Activated CD4-positive, alpha-beta T cell treated with anti-CD3 and anti-CD28 coated beads, Interleukin-2, amount 10 ng/mL, durations not matched to agents 7 days and 5 days (primary cell): Measurements from ENCODE around the gene DOCK11. TPM values are rescaled to one million over a fixed set of nuclear protein-coding genes. Genes with fewer than 3 reads are reported as not detected.

Experiments used
- CTCF ChIA-PET: fragments of 350-600 bp; sonication (Branson Sonifier 250); formaldehyde crosslinking; loops from one replicate; lab custom pipeline; 2021; ENCODE audit warnings: antibody characterized with exemption; lab: Charles Lee
- POLR2A ChIA-PET: fragments of 350-600 bp; sonication (Branson Sonifier 250); formaldehyde crosslinking; loops from one replicate; lab custom pipeline; 2021; ENCODE audit warnings: antibody characterized with exemption; lab: Charles Lee
- DNase-seq: peaks from one replicate; pipeline ENCODE4 v3.0.0-alpha.2; 2020
- H3K27ac Mint-ChIP-seq: one replicate; pipeline ENCODE4 v1.8.0; 2021; ENCODE audit warnings: mild to moderate bottlenecking, moderate library complexity, mixed read lengths
- H3K27me3 Mint-ChIP-seq: one replicate; pipeline ENCODE4 v1.8.0; 2021; ENCODE audit warnings: mixed read lengths
- H3K36me3 Mint-ChIP-seq: one replicate; pipeline ENCODE4 v1.8.0; 2021; ENCODE audit warnings: low read depth, mixed read lengths
- H3K4me1 Mint-ChIP-seq: one replicate; pipeline ENCODE4 v1.8.0; 2021; ENCODE audit warnings: mixed read lengths
- H3K4me3 Mint-ChIP-seq: one replicate; pipeline ENCODE4 v1.8.0; 2021; ENCODE audit warnings: mild to moderate bottlenecking, moderate library complexity, mixed read lengths
- H3K9me3 Mint-ChIP-seq: one replicate; pipeline ENCODE4 v1.8.0; 2021; ENCODE audit warnings: mixed read lengths
- total RNA-seq, 2 experiments: library from RNA; stranded (reverse); gene quantifications; one replicate each; pipeline ENCODE4 v1.2.3, GENCODE V29; 2021

The DOCK11 gene
- total RNA-seq, 2 experiments from 2014 or later, result 76.6 to 77.8 TPM

- H3K27ac Mint-ChIP-seq, result no peak overlapping the region
- no peaks in the 10 kb centered on the region for H3K4me1 Mint-ChIP-seq
- H3K36me3 Mint-ChIP-seq, result peaks cover 40% of the 10 kb centered on the region
- no peaks in the 10 kb centered on the region for H3K9me3 Mint-ChIP-seq
- H3K27me3 Mint-ChIP-seq, result no peaks in the 10 kb centered on the region
- no peak for DNase-seq
- no peak overlapping the region for H3K4me3 Mint-ChIP-seq
- ChIA-PET CTCF (no interaction called here), POLR2A (no interaction called here)
These were observed 136.0 kb downstream of the DOCK11 start for GRCh38 chrX:118631586-118631985.

- DNase-seq, result no peak
- H3K27me3 Mint-ChIP-seq, result no peaks in the 10 kb centered on the region
- H3K27ac Mint-ChIP-seq, result no peak overlapping the region
- CTCF ChIA-PET, result no interaction called here
- H3K36me3 Mint-ChIP-seq, result peaks cover 37% of the 10 kb centered on the region
- no peaks in the 10 kb centered on the region for H3K4me1 Mint-ChIP-seq
- no peak overlapping the region for H3K4me3 Mint-ChIP-seq
- POLR2A ChIA-PET, result no interaction called here
- no peaks in the 10 kb centered on the region for H3K9me3 Mint-ChIP-seq
These were observed 137.2 kb downstream of the DOCK11 start for GRCh38 chrX:118632862-118633261.

DNA sequence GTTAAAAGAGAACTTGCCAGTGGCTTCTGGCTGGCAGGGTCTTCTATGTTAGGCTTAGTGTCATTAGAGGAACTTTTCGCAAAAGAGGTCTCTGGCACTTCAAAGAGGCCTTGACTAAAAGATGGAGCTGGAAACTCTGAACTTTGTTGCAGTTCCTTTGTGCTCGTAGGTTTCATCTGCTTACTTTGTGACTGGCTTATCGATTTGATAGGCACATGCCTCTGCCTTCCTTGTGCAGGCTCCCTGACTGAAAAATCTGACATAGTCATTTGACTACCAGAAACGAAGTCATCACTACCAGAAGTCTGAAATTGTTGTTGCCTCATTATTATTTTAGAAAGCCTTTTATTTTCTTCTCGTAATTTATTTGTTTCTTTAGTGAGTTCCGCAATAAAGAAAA lies 137.9 kb downstream of the DOCK11 start:
- H3K4me3 Mint-ChIP-seq, result no peak overlapping the region
- no peaks in the 10 kb centered on the region for H3K27me3 Mint-ChIP-seq
- ChIA-PET POLR2A (no interaction called here), CTCF (interaction anchor here (0.7 kb wide), 1 partner anchor 17 kb away, joined by 3 read pairs; no protein-coding TSS in a partner anchor)
- no peaks in the 10 kb centered on the region for H3K4me1 Mint-ChIP-seq
- H3K36me3 Mint-ChIP-seq, result peaks cover 38% of the 10 kb centered on the region
- no peak for DNase-seq
- H3K27ac Mint-ChIP-seq, result no peak overlapping the region
- H3K9me3 Mint-ChIP-seq, result no peaks in the 10 kb centered on the region

DNA sequence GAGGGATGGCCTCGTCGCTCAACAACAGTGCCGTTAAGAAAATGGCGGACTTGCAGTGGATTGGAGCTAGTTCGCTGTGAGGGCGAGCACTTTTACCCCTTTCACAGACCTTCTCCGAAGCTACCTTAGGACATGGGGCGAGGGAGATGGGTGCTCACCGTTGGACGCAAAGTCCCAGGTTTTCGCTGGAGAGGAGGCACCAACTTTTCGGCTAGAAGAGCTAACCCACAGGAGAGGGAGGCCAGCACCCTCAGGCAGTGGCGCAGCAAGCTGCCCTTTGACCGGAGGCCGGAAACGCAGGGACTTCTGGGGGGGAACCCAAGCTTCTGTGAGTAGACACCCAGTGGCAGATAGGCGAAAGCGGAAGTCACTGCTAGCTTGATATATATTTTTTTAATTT lies 138.7 kb downstream of the DOCK11 start:
- no peaks in the 10 kb centered on the region for H3K4me1 Mint-ChIP-seq
- POLR2A ChIA-PET, result no interaction called here
- CTCF ChIA-PET, result no interaction called here
- H3K36me3 Mint-ChIP-seq, result peaks cover 38% of the 10 kb centered on the region
- H3K4me3 Mint-ChIP-seq, result no peak overlapping the region
- no peaks in the 10 kb centered on the region for H3K27me3 Mint-ChIP-seq
- H3K9me3 Mint-ChIP-seq, result no peaks in the 10 kb centered on the region
- DNase-seq, result no peak
- H3K27ac Mint-ChIP-seq, result no peak overlapping the region

DNA sequence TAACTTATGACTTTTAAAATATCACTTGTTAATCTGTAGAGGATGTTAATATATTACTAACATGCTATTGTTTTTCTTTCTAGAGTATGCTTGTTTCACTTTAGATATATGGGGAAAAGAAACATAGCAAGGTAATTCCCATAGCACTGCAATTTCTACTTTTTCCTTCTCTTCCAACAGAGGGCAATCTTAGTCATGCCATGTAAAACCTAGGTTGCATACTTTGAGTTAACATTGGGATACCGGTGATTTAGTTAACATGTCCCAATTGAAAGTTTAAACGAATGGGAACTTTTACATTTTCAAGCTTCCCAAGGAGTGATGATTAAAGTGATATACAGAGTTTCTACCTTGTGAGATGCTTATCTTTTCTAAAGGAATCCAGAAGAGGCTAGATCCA lies 142.4 kb downstream of the DOCK11 start:
- no peaks in the 10 kb centered on the region for H3K9me3 Mint-ChIP-seq
- ChIA-PET POLR2A (no interaction called here), CTCF (no interaction called here)
- H3K36me3 Mint-ChIP-seq, result peaks cover 27% of the 10 kb centered on the region
- no peak for DNase-seq
- H3K27ac Mint-ChIP-seq, result no peak overlapping the region
- H3K4me1 Mint-ChIP-seq, result no peaks in the 10 kb centered on the region
- no peaks in the 10 kb centered on the region for H3K27me3 Mint-ChIP-seq
- no peak overlapping the region for H3K4me3 Mint-ChIP-seq

DNA sequence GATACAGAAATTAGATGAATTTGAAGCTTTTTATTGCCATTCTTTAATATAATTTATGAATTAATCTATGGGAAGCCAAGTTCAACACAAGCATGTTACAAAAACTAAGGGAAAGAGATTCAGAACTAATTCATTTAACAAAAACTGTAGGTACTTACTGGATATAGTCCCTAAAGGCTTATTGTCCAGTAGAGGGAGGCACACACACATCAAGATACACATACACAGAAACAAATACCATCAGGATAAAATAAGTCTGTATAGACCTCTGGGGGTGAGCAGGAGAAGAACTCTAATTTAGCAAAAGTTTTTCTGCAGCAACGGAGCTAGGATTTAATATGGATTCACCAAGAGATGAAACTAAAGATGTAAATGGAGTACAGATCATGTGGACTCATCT lies 148.8 kb downstream of the DOCK11 start:
- ChIA-PET POLR2A (no interaction called here), CTCF (no interaction called here)
- Mint-ChIP-seq H3K4me1 (no peaks in the 10 kb centered on the region), H3K27ac (no peak overlapping the region), H3K36me3 (peaks cover 20% of the 10 kb centered on the region), H3K9me3 (no peaks in the 10 kb centered on the region), H3K4me3 (no peak overlapping the region), H3K27me3 (no peaks in the 10 kb centered on the region)
- DNase-seq, result no peak

- H3K36me3 Mint-ChIP-seq, result peaks cover 30% of the 10 kb centered on the region
- H3K4me3 Mint-ChIP-seq, result no peak overlapping the region
- H3K4me1 Mint-ChIP-seq, result no peaks in the 10 kb centered on the region
- POLR2A ChIA-PET, result no interaction called here
- DNase-seq, result no peak
- H3K9me3 Mint-ChIP-seq, result no peaks in the 10 kb centered on the region
- H3K27ac Mint-ChIP-seq, result no peak overlapping the region
- H3K27me3 Mint-ChIP-seq, result no peaks in the 10 kb centered on the region
- CTCF ChIA-PET, result no interaction called here
These were observed 157.1 kb downstream of the DOCK11 start for GRCh38 chrX:118652717-118653116.

GRCh38 chrX:118654331-118654730 lies 158.7 kb downstream of the DOCK11 start:
- H3K27ac Mint-ChIP-seq, result no peak overlapping the region
- H3K4me3 Mint-ChIP-seq, result no peak overlapping the region
- H3K9me3 Mint-ChIP-seq, result no peaks in the 10 kb centered on the region
- H3K4me1 Mint-ChIP-seq, result no peaks in the 10 kb centered on the region
- peaks cover 31% of the 10 kb centered on the region for H3K36me3 Mint-ChIP-seq
- H3K27me3 Mint-ChIP-seq, result no peaks in the 10 kb centered on the region
- ChIA-PET CTCF (interaction anchor here (1.1 kb wide), 1 partner anchor 51 kb away, joined by 3 read pairs; no protein-coding TSS in a partner anchor), POLR2A (no interaction called here)
- no peak for DNase-seq

GRCh38 chrX:118655561-118656246 lies 160.1 kb downstream of the DOCK11 start:
- Mint-ChIP-seq H3K36me3 (peaks cover 34% of the 10 kb centered on the region), H3K27me3 (no peaks in the 10 kb centered on the region), H3K4me3 (no peak overlapping the region), H3K9me3 (no peaks in the 10 kb centered on the region), H3K4me1 (no peaks in the 10 kb centered on the region), H3K27ac (no peak overlapping the region)
- ChIA-PET CTCF (no interaction called here), POLR2A (no interaction called here)
- no peak for DNase-seq

DNA sequence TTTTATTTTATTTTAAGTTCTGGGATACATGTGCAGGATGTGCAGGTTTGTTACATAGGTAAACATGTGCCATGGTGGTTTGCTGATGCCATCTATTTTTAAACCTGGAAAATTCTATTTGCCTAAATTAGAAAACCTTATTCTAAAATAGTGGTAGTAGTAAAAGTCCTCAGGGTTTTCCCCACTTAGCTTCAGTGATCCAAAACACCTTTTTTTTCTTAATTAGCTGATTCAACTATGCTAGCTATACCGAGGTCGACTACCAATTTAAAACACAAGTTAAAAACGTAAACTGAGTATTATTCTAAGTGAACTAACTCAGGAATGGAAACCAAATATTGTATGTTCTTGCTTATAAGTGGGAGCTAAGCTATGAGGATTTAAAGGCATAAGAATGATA lies 161.8 kb downstream of the DOCK11 start:
- peaks cover 39% of the 10 kb centered on the region for H3K36me3 Mint-ChIP-seq
- no peak for DNase-seq
- no peaks in the 10 kb centered on the region for H3K9me3 Mint-ChIP-seq
- POLR2A ChIA-PET, result no interaction called here
- H3K27me3 Mint-ChIP-seq, result no peaks in the 10 kb centered on the region
- no peaks in the 10 kb centered on the region for H3K4me1 Mint-ChIP-seq
- CTCF ChIA-PET, result interaction anchor here (0.6 kb wide), 1 partner anchor 58 kb away, joined by 3 read pairs; no protein-coding TSS in a partner anchor
- no peak overlapping the region for H3K27ac Mint-ChIP-seq
- H3K4me3 Mint-ChIP-seq, result no peak overlapping the region

DNA sequence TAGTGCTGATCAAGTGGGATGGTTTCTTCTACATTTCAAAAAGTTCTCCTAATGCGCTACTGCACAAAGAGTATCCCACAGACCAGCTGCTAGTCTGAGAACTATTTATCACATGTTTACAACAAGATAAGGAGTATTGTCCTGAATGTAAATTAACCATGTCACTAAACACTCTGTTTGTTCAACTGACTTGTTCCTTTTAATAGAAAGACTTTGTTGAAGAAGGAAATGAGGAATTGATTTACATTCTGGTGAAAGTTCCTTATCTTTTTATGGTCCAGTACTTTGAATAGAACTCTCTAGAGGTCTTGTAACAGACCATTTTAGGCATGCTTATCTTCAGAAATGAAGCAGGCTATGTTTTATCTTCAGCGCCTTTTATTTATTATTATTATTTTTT lies 164.5 kb downstream of the DOCK11 start:
- Mint-ChIP-seq H3K27me3 (no peaks in the 10 kb centered on the region), H3K9me3 (no peaks in the 10 kb centered on the region), H3K27ac (no peak overlapping the region), H3K4me3 (no peak overlapping the region), H3K4me1 (no peaks in the 10 kb centered on the region), H3K36me3 (peaks cover 39% of the 10 kb centered on the region)
- CTCF ChIA-PET, result no interaction called here
- POLR2A ChIA-PET, result no interaction called here
- DNase-seq, result no peak

DNA sequence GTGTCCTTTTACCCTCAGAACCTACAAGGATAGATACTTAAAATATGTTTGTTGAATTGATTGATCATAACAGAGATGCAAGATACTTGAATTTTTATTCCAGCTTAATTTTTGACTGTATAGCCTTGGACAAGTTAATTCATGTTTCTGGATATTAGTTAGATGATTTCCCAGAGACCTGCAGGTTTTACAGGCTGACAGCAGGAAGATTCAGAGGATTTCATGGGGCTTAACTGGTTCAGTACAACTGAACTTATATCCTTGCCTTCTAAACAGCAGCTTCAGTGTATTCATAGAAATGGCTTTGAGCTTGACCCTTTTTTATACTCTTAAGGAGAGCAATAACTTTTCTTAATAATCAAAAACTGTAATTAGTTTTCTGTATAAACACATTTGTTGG lies 169.6 kb downstream of the DOCK11 start:
- CTCF ChIA-PET, result no interaction called here
- peaks cover 33% of the 10 kb centered on the region for H3K36me3 Mint-ChIP-seq

GRCh38 chrX:118666521-118666920 lies 170.9 kb downstream of the DOCK11 start:
- Mint-ChIP-seq H3K9me3 (no peaks in the 10 kb centered on the region), H3K27me3 (no peaks in the 10 kb centered on the region), H3K4me3 (no peak overlapping the region), H3K4me1 (no peaks in the 10 kb centered on the region), H3K36me3 (peaks cover 30% of the 10 kb centered on the region), H3K27ac (no peak overlapping the region)
- ChIA-PET POLR2A (no interaction called here), CTCF (interaction anchor here (0.6 kb wide), 1 partner anchor 8 kb away, joined by 3 read pairs; no protein-coding TSS in a partner anchor)
- no peak for DNase-seq

More for the DNA sequence above, 169.6 kb downstream of the DOCK11 start:
- H3K27ac Mint-ChIP-seq, result no peak overlapping the region
- H3K9me3 Mint-ChIP-seq, result no peaks in the 10 kb centered on the region
- H3K4me1 Mint-ChIP-seq, result no peaks in the 10 kb centered on the region
- H3K4me3 Mint-ChIP-seq, result no peak overlapping the region
- POLR2A ChIA-PET, result no interaction called here
- H3K27me3 Mint-ChIP-seq, result no peaks in the 10 kb centered on the region
- DNase-seq, result no peak

DNA sequence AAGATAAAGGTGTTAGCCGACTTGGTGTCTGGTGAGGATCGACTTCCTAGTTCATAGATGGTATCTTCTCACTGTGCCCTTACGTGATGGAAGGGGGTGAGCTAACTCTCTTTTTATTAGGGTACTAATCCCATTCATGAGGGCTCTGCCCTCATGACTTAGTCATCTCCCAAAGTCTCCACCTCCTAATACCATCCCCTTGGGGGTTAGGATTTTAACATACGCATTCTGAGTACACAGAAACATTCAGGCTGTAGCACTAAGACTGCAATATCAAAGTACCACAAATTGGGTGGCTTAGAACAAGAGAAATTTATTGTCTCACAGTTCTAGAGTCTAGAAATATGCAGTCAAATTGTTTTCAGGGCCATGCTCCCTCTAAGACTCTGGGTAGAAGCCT lies 173.8 kb downstream of the DOCK11 start:
- H3K4me3 Mint-ChIP-seq, result no peak overlapping the region
- H3K36me3 Mint-ChIP-seq, result peaks cover 30% of the 10 kb centered on the region
- no peaks in the 10 kb centered on the region for H3K4me1 Mint-ChIP-seq
- H3K27me3 Mint-ChIP-seq, result no peaks in the 10 kb centered on the region
- POLR2A ChIA-PET, result no interaction called here
- CTCF ChIA-PET, result no interaction called here
- H3K9me3 Mint-ChIP-seq, result no peaks in the 10 kb centered on the region
- no peak for DNase-seq
- H3K27ac Mint-ChIP-seq, result no peak overlapping the region
